ENCODE measurements around the gene TCF7L1.

DNA sequence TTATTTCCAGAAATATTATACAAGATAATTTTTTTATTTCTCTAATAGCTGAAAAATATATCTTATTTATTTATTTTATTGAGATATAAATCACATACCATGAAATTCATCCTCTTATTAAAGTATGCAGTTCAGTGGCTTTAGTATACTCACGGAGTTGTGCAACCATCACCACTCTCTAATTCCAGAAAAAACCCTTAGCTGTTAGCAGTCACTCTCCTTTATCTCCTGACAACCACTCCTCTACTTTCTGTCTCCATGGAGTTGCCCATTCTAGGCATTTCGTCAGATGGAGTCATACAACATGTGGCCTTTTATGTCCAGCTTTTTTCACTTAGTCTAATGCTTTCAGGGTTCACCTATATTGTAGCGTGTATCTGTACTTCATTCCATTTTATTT, 66.5 kb downstream of the TCF7L1 start:
- TF ChIP-seq, protein P1, sequence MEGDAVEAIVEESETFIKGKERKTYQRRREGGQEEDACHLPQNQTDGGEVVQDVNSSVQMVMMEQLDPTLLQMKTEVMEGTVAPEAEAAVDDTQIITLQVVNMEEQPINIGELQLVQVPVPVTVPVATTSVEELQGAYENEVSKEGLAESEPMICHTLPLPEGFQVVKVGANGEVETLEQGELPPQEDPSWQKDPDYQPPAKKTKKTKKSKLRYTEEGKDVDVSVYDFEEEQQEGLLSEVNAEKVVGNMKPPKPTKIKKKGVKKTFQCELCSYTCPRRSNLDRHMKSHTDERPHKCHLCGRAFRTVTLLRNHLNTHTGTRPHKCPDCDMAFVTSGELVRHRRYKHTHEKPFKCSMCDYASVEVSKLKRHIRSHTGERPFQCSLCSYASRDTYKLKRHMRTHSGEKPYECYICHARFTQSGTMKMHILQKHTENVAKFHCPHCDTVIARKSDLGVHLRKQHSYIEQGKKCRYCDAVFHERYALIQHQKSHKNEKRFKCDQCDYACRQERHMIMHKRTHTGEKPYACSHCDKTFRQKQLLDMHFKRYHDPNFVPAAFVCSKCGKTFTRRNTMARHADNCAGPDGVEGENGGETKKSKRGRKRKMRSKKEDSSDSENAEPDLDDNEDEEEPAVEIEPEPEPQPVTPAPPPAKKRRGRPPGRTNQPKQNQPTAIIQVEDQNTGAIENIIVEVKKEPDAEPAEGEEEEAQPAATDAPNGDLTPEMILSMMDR (IDR thresholded peaks at IDR 0.05): no peak
- TF ChIP-seq POLR2A (IDR thresholded peaks at IDR 0.05): no peak
